Measurements from ENCODE around the gene CFAP99. TPM values are rescaled to one million over a fixed set of nuclear protein-coding genes. Genes with fewer than 3 reads are reported as not detected.

Gene CFAP99
- total and polyA plus RNA-seq, 9 of the 15 experiments (the other 6 are each of a cell fraction or from before 2014, with no cell fraction given): 0.07 to 0.18 (median 0.09) TPM; not detected in 6

DNA sequence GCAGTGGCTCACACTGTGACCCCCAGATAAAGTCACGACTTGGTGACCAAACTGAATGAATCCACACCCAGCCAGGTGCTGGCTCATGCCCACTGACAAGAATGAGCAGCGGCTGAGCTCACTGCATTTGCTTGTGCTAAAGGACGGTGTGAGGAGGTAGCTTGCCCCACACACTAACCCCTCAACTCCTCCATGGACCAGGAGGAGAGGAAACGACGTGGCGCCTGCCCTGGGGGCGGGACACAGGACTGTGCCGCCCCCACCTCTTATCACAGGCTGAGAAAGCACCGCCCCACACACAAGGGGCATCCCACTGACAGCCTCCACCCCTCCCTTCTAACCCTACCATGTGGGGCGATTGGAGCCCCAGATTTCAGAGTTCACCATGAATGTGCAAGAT, 43.3 kb upstream of the CFAP99 start:
- in situ Hi-C loops (cut with MboI) (no loop called here), intact Hi-C loops (cut with micrococcal nuclease) (no loop called here)
- peak overlapping the region; percentile 53; the same call in 2 of the 3 replicates for H3K27ac ChIP-seq (ENCODE audit: extremely low read depth, low read depth, low read length)
- H3K9me3 ChIP-seq (replicated peaks; ENCODE audit: control insufficient read depth, insufficient read depth, low read depth, low read length): peaks cover 5% of the 10 kb centered on the region
- H3K4me3 ChIP-seq: no peak overlapping the region
- DNase-seq (ENCODE audit: extremely low read depth in 1 of 4, low spot score in 3 of 4): peak; percentile 52 to 80 (median 66)
- H3K9me1 ChIP-seq (ENCODE audit: control insufficient read depth, insufficient read depth, low read length): peaks cover 2% of the 10 kb centered on the region
- peaks cover 18 to 38% of the 10 kb centered on the region in 2 experiments for H3K4me1 ChIP-seq (replicated peaks in 1 of 2; ENCODE audit: control insufficient read depth in 2 of 2, insufficient read depth in 2 of 2, low read length in 2 of 2)
- ATAC-seq: peak; percentile 92
- H4K20me1 ChIP-seq (replicated peaks; ENCODE audit: control insufficient read depth, insufficient read depth, low read length): no peaks in the 10 kb centered on the region
- ChIA-PET POLR2A (interaction anchor here (0.7 kb wide), 1 partner anchor 20 kb away, joined by 4 read pairs; no protein-coding TSS in a partner anchor), CTCF (ENCODE audit: low intra/inter-chr PET ratio) (no interaction called here)
- H3K4me2 ChIP-seq (ENCODE audit: insufficient read depth, low read length): peak overlapping the region; percentile 68
- H3K9ac ChIP-seq (ENCODE audit: insufficient read depth in 1 of 2, low read depth in 2 of 2, low read length in 2 of 2): peak overlapping the region in 1 of 2 experiments; percentile 81; a peak in 2 of 4 replicates
- BruUV-seq (replicated peaks): no TSS peak
- peaks cover 14% of the 10 kb centered on the region; the same call in 2 of the 3 replicates for H3K36me3 ChIP-seq (ENCODE audit: control insufficient read depth, insufficient read depth, low read length)
- 15% methylated on average over 10 of the region's 10 CpGs for WGBS (ENCODE audit: insufficient coverage, low coverage, missing lambda C conversion rate)
- H3K27me3 ChIP-seq (ENCODE audit: control insufficient read depth in 2 of 2, insufficient read depth in 2 of 2, low read length in 2 of 2): no peaks in the 10 kb centered on the region
- H2AFZ ChIP-seq (ENCODE audit: low read depth, low read length): peak overlapping the region; percentile 89
- peak; percentile 89 for FAIRE-seq
- peaks cover 17% of the 10 kb centered on the region for H3K79me2 ChIP-seq (ENCODE audit: control insufficient read depth, insufficient read depth, low read length)
- TF ChIP-seq ZNF75A (CRISPR knock-in tag; IDR thresholded peaks at IDR 0.05) (no peak), ETV6 (IDR thresholded peaks at IDR 0.05; ENCODE audit: borderline replicate concordance in 1 of 2, low read depth in 2 of 2, low read length in 1 of 2) (no peak), ETV6 (CRISPR knock-in tag; IDR thresholded peaks at IDR 0.05; ENCODE audit: borderline replicate concordance) (no peak), NUFIP1 (IDR thresholded peaks at IDR 0.05; ENCODE audit: partially characterized antibody) (no peak), CCAR2 (IDR thresholded peaks at IDR 0.05; ENCODE audit: low read depth, low read length) (no peak), SIX5 (IDR thresholded peaks at IDR 0.05; ENCODE audit: borderline replicate concordance in 1 of 2, insufficient read depth in 1 of 2, low read depth in 1 of 2, low read length in 2 of 2) (no peak), RBM25 (IDR thresholded peaks at IDR 0.05; ENCODE audit: low read depth, low read length, severe bottlenecking) (no peak), SETDB1 (IDR thresholded peaks at IDR 0.05; ENCODE audit: low read length) (no peak), ZNF384 (IDR thresholded peaks at IDR 0.05; ENCODE audit: low read depth, low read length) (no peak), CHD2 (IDR thresholded peaks at IDR 0.05; ENCODE audit: low read depth, low read length) (no peak), ZNF12 (CRISPR knock-in tag; IDR thresholded peaks at IDR 0.05) (no peak), MED1 (CRISPR knock-in tag; IDR thresholded peaks at IDR 0.05; ENCODE audit: borderline replicate concordance) (no peak)
- TF ChIP-seq, protein P1, sequence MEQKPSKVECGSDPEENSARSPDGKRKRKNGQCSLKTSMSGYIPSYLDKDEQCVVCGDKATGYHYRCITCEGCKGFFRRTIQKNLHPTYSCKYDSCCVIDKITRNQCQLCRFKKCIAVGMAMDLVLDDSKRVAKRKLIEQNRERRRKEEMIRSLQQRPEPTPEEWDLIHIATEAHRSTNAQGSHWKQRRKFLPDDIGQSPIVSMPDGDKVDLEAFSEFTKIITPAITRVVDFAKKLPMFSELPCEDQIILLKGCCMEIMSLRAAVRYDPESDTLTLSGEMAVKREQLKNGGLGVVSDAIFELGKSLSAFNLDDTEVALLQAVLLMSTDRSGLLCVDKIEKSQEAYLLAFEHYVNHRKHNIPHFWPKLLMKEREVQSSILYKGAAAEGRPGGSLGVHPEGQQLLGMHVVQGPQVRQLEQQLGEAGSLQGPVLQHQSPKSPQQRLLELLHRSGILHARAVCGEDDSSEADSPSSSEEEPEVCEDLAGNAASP (IDR thresholded peaks at IDR 0.05): no peak
- TF ChIP-seq, protein P2, sequence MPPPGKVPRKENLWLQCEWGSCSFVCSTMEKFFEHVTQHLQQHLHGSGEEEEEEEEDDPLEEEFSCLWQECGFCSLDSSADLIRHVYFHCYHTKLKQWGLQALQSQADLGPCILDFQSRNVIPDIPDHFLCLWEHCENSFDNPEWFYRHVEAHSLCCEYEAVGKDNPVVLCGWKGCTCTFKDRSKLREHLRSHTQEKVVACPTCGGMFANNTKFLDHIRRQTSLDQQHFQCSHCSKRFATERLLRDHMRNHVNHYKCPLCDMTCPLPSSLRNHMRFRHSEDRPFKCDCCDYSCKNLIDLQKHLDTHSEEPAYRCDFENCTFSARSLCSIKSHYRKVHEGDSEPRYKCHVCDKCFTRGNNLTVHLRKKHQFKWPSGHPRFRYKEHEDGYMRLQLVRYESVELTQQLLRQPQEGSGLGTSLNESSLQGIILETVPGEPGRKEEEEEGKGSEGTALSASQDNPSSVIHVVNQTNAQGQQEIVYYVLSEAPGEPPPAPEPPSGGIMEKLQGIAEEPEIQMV (tag; conservative IDR thresholded peaks at IDR 0.05; ENCODE audit: low read depth): no peak
- TF ChIP-seq, protein P3, sequence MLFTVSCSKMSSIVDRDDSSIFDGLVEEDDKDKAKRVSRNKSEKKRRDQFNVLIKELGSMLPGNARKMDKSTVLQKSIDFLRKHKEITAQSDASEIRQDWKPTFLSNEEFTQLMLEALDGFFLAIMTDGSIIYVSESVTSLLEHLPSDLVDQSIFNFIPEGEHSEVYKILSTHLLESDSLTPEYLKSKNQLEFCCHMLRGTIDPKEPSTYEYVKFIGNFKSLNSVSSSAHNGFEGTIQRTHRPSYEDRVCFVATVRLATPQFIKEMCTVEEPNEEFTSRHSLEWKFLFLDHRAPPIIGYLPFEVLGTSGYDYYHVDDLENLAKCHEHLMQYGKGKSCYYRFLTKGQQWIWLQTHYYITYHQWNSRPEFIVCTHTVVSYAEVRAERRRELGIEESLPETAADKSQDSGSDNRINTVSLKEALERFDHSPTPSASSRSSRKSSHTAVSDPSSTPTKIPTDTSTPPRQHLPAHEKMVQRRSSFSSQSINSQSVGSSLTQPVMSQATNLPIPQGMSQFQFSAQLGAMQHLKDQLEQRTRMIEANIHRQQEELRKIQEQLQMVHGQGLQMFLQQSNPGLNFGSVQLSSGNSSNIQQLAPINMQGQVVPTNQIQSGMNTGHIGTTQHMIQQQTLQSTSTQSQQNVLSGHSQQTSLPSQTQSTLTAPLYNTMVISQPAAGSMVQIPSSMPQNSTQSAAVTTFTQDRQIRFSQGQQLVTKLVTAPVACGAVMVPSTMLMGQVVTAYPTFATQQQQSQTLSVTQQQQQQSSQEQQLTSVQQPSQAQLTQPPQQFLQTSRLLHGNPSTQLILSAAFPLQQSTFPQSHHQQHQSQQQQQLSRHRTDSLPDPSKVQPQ (CRISPR knock-in tag; IDR thresholded peaks at IDR 0.05; ENCODE audit: borderline replicate concordance): no peak
- TF ChIP-seq, protein P4, sequence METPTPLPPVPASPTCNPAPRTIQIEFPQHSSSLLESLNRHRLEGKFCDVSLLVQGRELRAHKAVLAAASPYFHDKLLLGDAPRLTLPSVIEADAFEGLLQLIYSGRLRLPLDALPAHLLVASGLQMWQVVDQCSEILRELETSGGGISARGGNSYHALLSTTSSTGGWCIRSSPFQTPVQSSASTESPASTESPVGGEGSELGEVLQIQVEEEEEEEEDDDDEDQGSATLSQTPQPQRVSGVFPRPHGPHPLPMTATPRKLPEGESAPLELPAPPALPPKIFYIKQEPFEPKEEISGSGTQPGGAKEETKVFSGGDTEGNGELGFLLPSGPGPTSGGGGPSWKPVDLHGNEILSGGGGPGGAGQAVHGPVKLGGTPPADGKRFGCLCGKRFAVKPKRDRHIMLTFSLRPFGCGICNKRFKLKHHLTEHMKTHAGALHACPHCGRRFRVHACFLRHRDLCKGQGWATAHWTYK (CRISPR knock-in tag; IDR thresholded peaks at IDR 0.05): no peak

All from K562 (cell line).